Karpas-422 (cell line): ENCODE measurements around the gene DLGAP3. TPM values are rescaled to one million over a fixed set of nuclear protein-coding genes. Genes with fewer than 3 reads are reported as not detected.

Experiments used
- total RNA-seq: library from RNA; depleted of rRNA; stranded (reverse); fragments of >200 nt; shearing (Covaris generic); gene quantifications from 2 replicates; pipeline ENCODE4 v1.2.3, GENCODE V29; 2014; ENCODE audit warnings: low replicate concordance; rRNA removed

DLGAP3 gene
- total RNA-seq, 1 experiment from 2014 or later = 4.1 TPM

Other genes with a start within 250 kb of the DLGAP3 start
- not detected in 2 replicates for gene GJB5, start 174.6 kb downstream of the DLGAP3 start, total RNA-seq
- gene GJB4, start 169.9 kb downstream of the DLGAP3 start, total RNA-seq = not detected in 2 replicates
- not detected in 2 replicates for gene GJB3, start 148.4 kb downstream of the DLGAP3 start, total RNA-seq
- gene GJA4, start 136.7 kb downstream of the DLGAP3 start, total RNA-seq = not detected in 2 replicates
- gene SMIM12, start 69.9 kb downstream of the DLGAP3 start, total RNA-seq = 25.3 and 33.0 TPM in 2 replicates
- 27.5 and 66.5 TPM in 2 replicates for gene TMEM35B, start 55.7 kb upstream of the DLGAP3 start, total RNA-seq
- 18.9 and 43.5 TPM in 2 replicates for gene ZMYM6, start 102.3 kb upstream of the DLGAP3 start, total RNA-seq
- 10.1 and 40.8 TPM in 2 replicates for gene ZMYM1, start 149.7 kb upstream of the DLGAP3 start, total RNA-seq